GM13976 (cell line): ENCODE data around the gene ATXN10.

Experiments
- DNase-seq: peaks from one replicate; pipeline ENCODE4 v3.0.0; 2012; ENCODE audit warnings: low spot score
- in situ Hi-C: fragments of 300-500 bp; cut with MboI; formaldehyde crosslinking; loops from one replicate; pipeline ENCODE4 v1.12.0; 2022; ENCODE audit warnings: low sequenced_read_pairs, mixed read lengths, inconsistent platforms; ENCODE audit not compliant: unreplicated experiment
- TF ChIP-seq, protein P1 (sequence below): IDR thresholded peaks from 2 replicates; pipeline ENCODE4 v1.5.1; 2012; ENCODE audit warnings: borderline replicate concordance, mild to moderate bottlenecking; ENCODE audit not compliant: insufficient read depth; ENCODE audit errors: extremely low read depth, missing control alignments, control extremely low read depth

Gene ATXN10

DNA sequence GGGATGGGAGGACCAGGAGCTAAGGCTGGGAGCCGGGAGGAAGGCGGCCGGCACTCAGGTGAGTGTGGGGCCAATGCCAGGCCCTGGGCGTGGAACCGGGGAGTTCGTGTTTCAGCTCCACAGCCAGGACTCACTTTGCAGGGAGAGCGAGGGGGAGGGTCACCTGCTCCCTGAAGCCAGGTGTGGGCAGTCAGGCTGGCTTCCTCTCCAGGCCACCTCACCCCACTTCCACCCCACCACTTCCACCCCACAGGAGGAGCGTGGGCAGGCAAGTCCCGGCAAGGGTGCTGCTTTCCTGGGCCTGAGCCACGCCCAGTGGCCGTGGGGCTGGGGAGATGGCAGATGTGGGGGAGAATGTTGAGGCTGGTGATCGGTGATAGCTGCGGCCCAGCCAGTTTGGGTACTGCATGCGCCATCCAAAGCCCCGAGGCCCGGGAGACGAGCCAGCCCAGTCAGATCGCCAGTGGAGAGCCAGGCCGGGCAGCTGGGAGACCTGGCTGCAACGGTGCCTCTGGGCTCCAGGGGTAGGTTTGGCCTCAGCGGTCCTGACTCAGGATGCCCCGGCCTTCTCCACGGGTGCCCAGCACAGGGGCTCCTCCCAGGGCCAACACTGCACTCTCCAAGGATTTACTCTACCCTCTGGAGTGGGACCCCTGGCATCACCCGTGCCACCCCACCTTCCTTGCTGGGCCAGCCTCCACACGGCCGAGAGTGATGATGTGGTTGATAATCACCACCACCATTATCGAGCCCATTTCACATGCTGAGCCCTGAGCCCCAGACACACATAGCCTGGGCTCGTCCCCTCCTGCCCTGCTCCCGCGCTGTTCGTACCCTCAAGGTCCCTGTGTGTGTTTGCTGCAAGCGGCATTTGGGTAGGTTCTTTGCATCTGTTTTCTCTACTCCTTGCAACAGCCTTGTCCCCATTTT is 211.5 kb downstream of the ATXN10 start:
- DNase-seq = no peak
- in situ Hi-C loops = no loop called here
- TF ChIP-seq, protein P1, sequence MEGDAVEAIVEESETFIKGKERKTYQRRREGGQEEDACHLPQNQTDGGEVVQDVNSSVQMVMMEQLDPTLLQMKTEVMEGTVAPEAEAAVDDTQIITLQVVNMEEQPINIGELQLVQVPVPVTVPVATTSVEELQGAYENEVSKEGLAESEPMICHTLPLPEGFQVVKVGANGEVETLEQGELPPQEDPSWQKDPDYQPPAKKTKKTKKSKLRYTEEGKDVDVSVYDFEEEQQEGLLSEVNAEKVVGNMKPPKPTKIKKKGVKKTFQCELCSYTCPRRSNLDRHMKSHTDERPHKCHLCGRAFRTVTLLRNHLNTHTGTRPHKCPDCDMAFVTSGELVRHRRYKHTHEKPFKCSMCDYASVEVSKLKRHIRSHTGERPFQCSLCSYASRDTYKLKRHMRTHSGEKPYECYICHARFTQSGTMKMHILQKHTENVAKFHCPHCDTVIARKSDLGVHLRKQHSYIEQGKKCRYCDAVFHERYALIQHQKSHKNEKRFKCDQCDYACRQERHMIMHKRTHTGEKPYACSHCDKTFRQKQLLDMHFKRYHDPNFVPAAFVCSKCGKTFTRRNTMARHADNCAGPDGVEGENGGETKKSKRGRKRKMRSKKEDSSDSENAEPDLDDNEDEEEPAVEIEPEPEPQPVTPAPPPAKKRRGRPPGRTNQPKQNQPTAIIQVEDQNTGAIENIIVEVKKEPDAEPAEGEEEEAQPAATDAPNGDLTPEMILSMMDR = no peak

DNA sequence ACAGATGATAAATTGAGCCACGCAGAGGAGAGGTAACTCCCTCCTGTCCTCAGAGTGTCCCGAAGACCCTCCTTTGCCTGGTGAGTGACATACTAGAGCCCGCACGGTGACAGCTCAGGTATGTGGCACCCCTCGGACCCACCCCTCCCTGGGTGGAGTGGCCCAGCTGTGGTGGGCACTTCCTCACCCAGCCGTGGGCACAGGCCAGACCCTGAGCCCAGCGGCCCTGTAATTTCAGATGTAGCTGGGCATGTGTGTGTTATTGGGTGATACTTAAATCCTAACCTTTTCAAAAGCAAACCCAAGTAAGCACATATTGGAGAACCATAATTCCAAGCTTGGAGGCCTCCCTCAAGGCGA is 212.2 kb downstream of the ATXN10 start:
- in situ Hi-C loops = no loop called here
- TF ChIP-seq, protein P1 = no peak
- no peak for DNase-seq

DNA sequence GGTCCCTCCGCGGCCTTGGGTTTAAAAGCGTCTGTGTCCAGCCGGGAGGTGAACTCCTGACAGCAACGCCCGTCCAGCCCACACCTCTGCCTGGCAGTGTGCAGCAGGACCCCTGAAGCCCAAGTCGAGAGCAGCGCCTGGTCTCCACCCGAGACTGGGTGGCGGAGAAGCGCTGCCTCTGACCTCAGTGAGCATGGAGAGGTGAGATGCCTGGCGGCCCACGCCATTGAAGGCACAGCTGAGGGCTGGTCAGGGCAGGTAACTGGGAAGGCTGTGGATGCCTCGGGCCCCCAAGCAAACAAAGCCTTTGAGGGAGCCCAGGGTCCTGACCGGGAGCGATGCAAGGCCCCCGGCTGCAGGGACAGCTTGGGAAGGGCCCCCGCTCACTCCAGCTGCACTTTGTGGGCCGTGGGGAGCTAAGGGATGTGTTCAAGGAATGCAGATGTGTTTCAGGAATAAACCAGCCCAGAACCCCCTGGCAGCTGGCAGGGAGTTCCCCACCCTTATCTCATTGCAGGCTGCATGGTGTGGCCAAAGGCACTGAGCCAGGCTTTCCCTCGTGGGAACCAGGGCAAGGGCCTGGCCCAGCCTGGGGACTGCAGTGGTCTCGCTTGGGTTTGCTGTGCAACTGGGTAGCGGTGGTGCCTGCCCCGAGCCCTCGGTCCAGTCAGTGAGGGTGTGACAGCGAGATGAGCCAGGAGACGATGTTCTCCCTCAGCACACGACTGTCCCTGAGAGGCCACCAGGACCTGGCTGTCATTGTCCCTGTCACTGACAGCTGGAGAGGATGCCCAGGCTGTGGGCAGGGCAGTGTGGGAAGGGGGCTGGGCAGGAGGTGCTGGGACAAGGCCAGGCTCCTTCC is 212.8 kb downstream of the ATXN10 start:
- in situ Hi-C loops = no loop called here
- no peak for DNase-seq
- TF ChIP-seq, protein P1 = no peak

DNA sequence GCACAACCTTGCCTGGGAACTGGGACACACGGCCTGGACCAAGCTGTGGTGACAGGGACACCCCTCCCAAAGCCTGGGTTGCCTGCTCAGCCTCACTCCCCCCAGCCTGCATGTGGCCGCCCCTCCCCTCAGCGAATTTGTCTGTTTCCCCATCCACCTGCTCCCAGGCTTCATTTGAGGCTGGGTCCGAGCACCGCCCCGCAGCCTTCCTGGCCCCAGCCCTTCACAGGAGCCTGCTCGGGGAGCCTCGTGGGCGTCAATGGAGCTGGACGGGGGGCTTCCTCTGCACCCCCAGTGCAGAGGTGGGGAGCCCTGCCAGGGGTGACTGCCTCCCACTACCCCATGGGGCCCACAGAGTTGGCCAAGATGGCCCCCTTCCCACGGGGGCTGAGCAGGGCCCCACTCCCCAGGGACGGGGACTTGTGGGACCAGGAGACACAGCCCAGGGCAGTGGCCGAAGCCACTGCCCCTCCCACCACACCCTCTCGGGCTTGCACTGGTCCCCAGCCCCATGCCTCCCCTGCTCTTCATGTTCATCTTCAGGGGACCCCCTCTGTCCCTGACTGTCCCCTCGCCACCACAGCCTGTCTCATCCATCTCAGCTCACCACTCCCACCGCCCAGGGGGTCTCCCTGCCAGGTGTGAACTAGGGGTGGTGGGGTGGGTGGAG is 213.7 kb downstream of the ATXN10 start:
- TF ChIP-seq, protein P1 = no peak
- no peak for DNase-seq
- in situ Hi-C loops = no loop called here

DNA sequence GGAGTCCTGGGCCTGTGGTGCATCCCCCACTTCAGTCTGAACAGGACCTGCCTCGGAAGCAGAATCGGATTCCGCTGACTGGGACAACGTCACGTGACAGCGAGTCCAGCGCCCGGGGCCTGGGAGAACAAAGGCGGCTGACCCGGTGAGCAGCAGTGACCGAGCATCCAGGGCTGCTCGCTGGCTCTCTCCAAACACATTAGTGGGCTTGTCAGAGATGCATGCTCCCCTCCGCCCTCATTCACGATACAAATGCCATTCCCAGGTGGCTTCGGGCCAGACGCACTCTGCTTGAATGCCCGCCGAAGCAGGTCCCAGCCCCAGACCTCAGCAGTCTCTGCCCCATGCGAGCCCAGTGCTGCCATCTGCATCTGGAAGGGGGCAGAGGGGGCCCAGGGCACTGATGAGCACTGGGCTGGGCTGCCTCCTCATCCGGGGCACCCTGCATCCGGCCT is 214.3 kb downstream of the ATXN10 start:
- in situ Hi-C loops = no loop called here
- DNase-seq = no peak
- TF ChIP-seq, protein P1 = no peak

DNA sequence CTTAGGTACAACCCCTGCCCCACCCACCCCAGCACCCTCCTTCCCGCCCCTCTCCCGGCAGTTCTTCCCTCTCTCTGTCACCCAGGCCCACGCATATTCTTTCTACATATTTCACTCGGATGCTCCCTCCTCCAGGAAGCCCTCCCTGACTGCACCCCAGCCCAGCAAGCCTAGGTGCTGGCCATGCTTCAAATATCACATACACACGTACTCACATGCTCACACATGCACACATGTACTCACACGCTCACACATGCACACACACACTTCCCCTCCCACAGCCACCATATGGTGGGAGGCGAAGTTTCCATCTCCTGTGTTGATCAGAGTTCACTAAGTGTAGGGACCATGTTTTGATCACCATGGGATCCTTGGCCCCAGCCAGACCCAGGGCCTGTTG is 214.9 kb downstream of the ATXN10 start:
- TF ChIP-seq, protein P1 = no peak
- in situ Hi-C loops = no loop called here
- no peak for DNase-seq
